Stimulated activated memory B cell treated with anti-CD40 and anti-IgM and Interleukin-4, amounts not matched to agents 10 μg/mL and 1 μg/mL and 100 μg/mL, for 72 hours (primary cell): Measurements from ENCODE around the gene IL19.
A peak's percentile ranks its signal among the peaks of the same experiment; 100 is the strongest.

Source experiments
- ATAC-seq: fragments of 150-1000 bp; cut with Tn5 transposase; 2 replicates; pipeline ENCODE4 v1.10.0; 2021
- H3K27ac Mint-ChIP-seq: one replicate; pipeline ENCODE4 v1.8.0; 2022; ENCODE audit warnings: mild to moderate bottlenecking, mixed read lengths
- H3K27me3 Mint-ChIP-seq: one replicate; pipeline ENCODE4 v1.8.0; 2022; ENCODE audit warnings: mixed read lengths
- H3K36me3 Mint-ChIP-seq: one replicate; pipeline ENCODE4 v1.8.0; 2022; ENCODE audit warnings: mixed read lengths
- H3K4me1 Mint-ChIP-seq: one replicate; pipeline ENCODE4 v1.8.0; 2022; ENCODE audit warnings: mixed read lengths
- H3K4me3 Mint-ChIP-seq: one replicate; pipeline ENCODE4 v1.8.0; 2022; ENCODE audit warnings: mild to moderate bottlenecking, moderate library complexity, mixed read lengths
- H3K9me3 Mint-ChIP-seq: one replicate; pipeline ENCODE4 v1.8.0; 2022; ENCODE audit warnings: mixed read lengths

IL19 gene

GRCh38 chr1:206856674-206857464 is 86.3 kb downstream of the IL19 start:
- H3K36me3 Mint-ChIP-seq, result no peaks in the 10 kb centered on the region
- peaks cover 21% of the 10 kb centered on the region for H3K27me3 Mint-ChIP-seq
- no peaks in the 10 kb centered on the region for H3K9me3 Mint-ChIP-seq
- no peaks in the 10 kb centered on the region for H3K4me1 Mint-ChIP-seq
- H3K4me3 Mint-ChIP-seq, result no peak overlapping the region
- no peak overlapping the region for H3K27ac Mint-ChIP-seq
- ATAC-seq, result peak; percentile 74

GRCh38 chr1:206859082-206859521 is 88.5 kb downstream of the IL19 start:
- Mint-ChIP-seq H3K36me3 (no peaks in the 10 kb centered on the region), H3K4me3 (no peak overlapping the region), H3K4me1 (no peaks in the 10 kb centered on the region), H3K27me3 (peaks cover 23% of the 10 kb centered on the region), H3K9me3 (no peaks in the 10 kb centered on the region), H3K27ac (no peak overlapping the region)
- no peak for ATAC-seq

GRCh38 chr1:206860165-206860564 is 89.6 kb downstream of the IL19 start:
- H3K36me3 Mint-ChIP-seq, result no peaks in the 10 kb centered on the region
- H3K4me3 Mint-ChIP-seq, result no peak overlapping the region
- no peak overlapping the region for H3K27ac Mint-ChIP-seq
- no peak for ATAC-seq
- peaks cover 5% of the 10 kb centered on the region for H3K4me1 Mint-ChIP-seq
- H3K9me3 Mint-ChIP-seq, result no peaks in the 10 kb centered on the region
- H3K27me3 Mint-ChIP-seq, result peaks cover 23% of the 10 kb centered on the region

GRCh38 chr1:206863266-206863665 is 92.7 kb downstream of the IL19 start:
- Mint-ChIP-seq H3K36me3 (no peaks in the 10 kb centered on the region), H3K4me1 (peaks cover 9% of the 10 kb centered on the region), H3K27me3 (peaks cover 23% of the 10 kb centered on the region), H3K9me3 (no peaks in the 10 kb centered on the region), H3K4me3 (no peak overlapping the region), H3K27ac (no peak overlapping the region)
- no peak for ATAC-seq

GRCh38 chr1:206864939-206865671 is 94.5 kb downstream of the IL19 start, which contains the start of gene IL20:
IL20 (plus strand) TSS chr1:206865623; CDS start chr1:206865853, 230 bp downstream.
- Mint-ChIP-seq H3K27me3 (peaks cover 19% of the 10 kb centered on the region), H3K9me3 (no peaks in the 10 kb centered on the region), H3K4me3 (no peak within 1 kb of the TSS), H3K27ac (no peak within 1 kb of the TSS), H3K36me3 (no peaks in the 10 kb centered on the region), H3K4me1 (peaks cover 9% of the 10 kb centered on the region)
- peak; percentile 76 for ATAC-seq

- no peak overlapping the region for H3K27ac Mint-ChIP-seq
- ATAC-seq, result no peak
Observed at GRCh38 chr1:206866062-206866461, 95.5 kb downstream of the IL19 start.

GRCh38 chr1:206867239-206867638 is 96.7 kb downstream of the IL19 start:
- no peaks in the 10 kb centered on the region for H3K9me3 Mint-ChIP-seq
- no peaks in the 10 kb centered on the region for H3K27me3 Mint-ChIP-seq
- H3K36me3 Mint-ChIP-seq, result no peaks in the 10 kb centered on the region
- no peak for ATAC-seq
- H3K27ac Mint-ChIP-seq, result no peak overlapping the region
- no peak overlapping the region for H3K4me3 Mint-ChIP-seq
- peaks cover 9% of the 10 kb centered on the region for H3K4me1 Mint-ChIP-seq

More at GRCh38 chr1:206866062-206866461, 95.5 kb downstream of the IL19 start:
- Mint-ChIP-seq H3K27me3 (peaks cover 10% of the 10 kb centered on the region), H3K36me3 (no peaks in the 10 kb centered on the region), H3K4me1 (peaks cover 9% of the 10 kb centered on the region), H3K4me3 (no peak overlapping the region), H3K9me3 (no peaks in the 10 kb centered on the region)

- ATAC-seq, result no peak
- Mint-ChIP-seq H3K36me3 (no peaks in the 10 kb centered on the region), H3K27me3 (no peaks in the 10 kb centered on the region), H3K27ac (no peak overlapping the region), H3K9me3 (no peaks in the 10 kb centered on the region), H3K4me1 (peaks cover 9% of the 10 kb centered on the region), H3K4me3 (no peak overlapping the region)
Observed at GRCh38 chr1:206867716-206868115, 97.1 kb downstream of the IL19 start.

GRCh38 chr1:206868264-206868663 is 97.7 kb downstream of the IL19 start:
- Mint-ChIP-seq H3K36me3 (peaks cover 3% of the 10 kb centered on the region), H3K9me3 (no peaks in the 10 kb centered on the region), H3K27me3 (no peaks in the 10 kb centered on the region), H3K4me1 (peaks cover 9% of the 10 kb centered on the region), H3K4me3 (no peak overlapping the region), H3K27ac (no peak overlapping the region)
- no peak for ATAC-seq

GRCh38 chr1:206872139-206872538 is 101.6 kb downstream of the IL19 start:
- Mint-ChIP-seq H3K9me3 (peaks cover 7% of the 10 kb centered on the region), H3K4me3 (no peak overlapping the region), H3K27me3 (no peaks in the 10 kb centered on the region), H3K27ac (no peak overlapping the region), H3K4me1 (no peaks in the 10 kb centered on the region), H3K36me3 (peaks cover 24% of the 10 kb centered on the region)
- ATAC-seq, result no peak

- H3K4me3 Mint-ChIP-seq, result no peak overlapping the region
- H3K4me1 Mint-ChIP-seq, result no peaks in the 10 kb centered on the region
- H3K9me3 Mint-ChIP-seq, result peaks cover 15% of the 10 kb centered on the region
- ATAC-seq, result no peak
- H3K36me3 Mint-ChIP-seq, result peaks cover 30% of the 10 kb centered on the region
- H3K27me3 Mint-ChIP-seq, result no peaks in the 10 kb centered on the region
- H3K27ac Mint-ChIP-seq, result no peak overlapping the region
Observed at GRCh38 chr1:206873603-206874188, 103.1 kb downstream of the IL19 start.

- H3K36me3 Mint-ChIP-seq, result peaks cover 36% of the 10 kb centered on the region
- H3K4me1 Mint-ChIP-seq, result no peaks in the 10 kb centered on the region
- no peaks in the 10 kb centered on the region for H3K27me3 Mint-ChIP-seq
- no peak for ATAC-seq
- no peak overlapping the region for H3K4me3 Mint-ChIP-seq
- no peak overlapping the region for H3K27ac Mint-ChIP-seq
- peaks cover 19% of the 10 kb centered on the region for H3K9me3 Mint-ChIP-seq
Observed at GRCh38 chr1:206875752-206876377, 105.3 kb downstream of the IL19 start.

GRCh38 chr1:206878456-206878855 is 107.9 kb downstream of the IL19 start:
- no peaks in the 10 kb centered on the region for H3K4me1 Mint-ChIP-seq
- H3K9me3 Mint-ChIP-seq, result peaks cover 23% of the 10 kb centered on the region
- no peak overlapping the region for H3K27ac Mint-ChIP-seq
- no peaks in the 10 kb centered on the region for H3K27me3 Mint-ChIP-seq
- ATAC-seq, result no peak
- H3K36me3 Mint-ChIP-seq, result peaks cover 31% of the 10 kb centered on the region
- no peak overlapping the region for H3K4me3 Mint-ChIP-seq

- Mint-ChIP-seq H3K9me3 (peaks cover 21% of the 10 kb centered on the region), H3K27ac (no peak overlapping the region), H3K4me1 (no peaks in the 10 kb centered on the region), H3K36me3 (peaks cover 24% of the 10 kb centered on the region), H3K4me3 (no peak overlapping the region), H3K27me3 (no peaks in the 10 kb centered on the region)
- ATAC-seq, result no peak
Observed at GRCh38 chr1:206880314-206880713, 109.7 kb downstream of the IL19 start.

- H3K27me3 Mint-ChIP-seq, result no peaks in the 10 kb centered on the region
- H3K27ac Mint-ChIP-seq, result no peak overlapping the region
- no peaks in the 10 kb centered on the region for H3K4me1 Mint-ChIP-seq
- H3K36me3 Mint-ChIP-seq, result peaks cover 8% of the 10 kb centered on the region
- H3K4me3 Mint-ChIP-seq, result no peak overlapping the region
- peaks cover 14% of the 10 kb centered on the region for H3K9me3 Mint-ChIP-seq
- ATAC-seq, result no peak
Observed at GRCh38 chr1:206882555-206882954, 112.0 kb downstream of the IL19 start.
